ENCODE results near the gene CTAG1B.
"Not testable (repeated sequence)": the region's sequence is repeated elsewhere in the genome, so short reads cannot be mapped to it uniquely, and the experiment has no call there.

CTAG1B gene

GRCh38 chrX:154633661-154634060 lies 14.6 kb upstream of the CTAG1B start:
- H3K4me3 ChIP-seq (ENCODE audit: low read depth, low read length); DNase-seq (ENCODE audit: low read depth): not testable (repeated sequence)

- H3K4me3 ChIP-seq (ENCODE audit: low read depth, low read length); DNase-seq (ENCODE audit: low read depth): not testable (repeated sequence)
Measured at GRCh38 chrX:154630949-154631348, 11.9 kb upstream of the CTAG1B start.

- H3K4me3 ChIP-seq (ENCODE audit: low read depth, low read length): not testable (repeated sequence)
Measured at GRCh38 chrX:154628960-154629359, 9.9 kb upstream of the CTAG1B start.

GRCh38 chrX:154620767-154621414 lies 1.8 kb upstream of the CTAG1B start:
- not testable (repeated sequence) for H3K4me3 ChIP-seq (ENCODE audit: low read depth, low read length); DNase-seq (ENCODE audit: low read depth)

More at GRCh38 chrX:154628960-154629359, 9.9 kb upstream of the CTAG1B start:
- DNase-seq (ENCODE audit: low read depth): not testable (repeated sequence)

GRCh38 chrX:154613586-154613985 lies 5.5 kb downstream of the CTAG1B start:
- not testable (repeated sequence) for DNase-seq (ENCODE audit: low read depth)

GRCh38 chrX:154611146-154611545 lies 7.9 kb downstream of the CTAG1B start:
- not testable (repeated sequence) for DNase-seq (ENCODE audit: low read depth); H3K4me3 ChIP-seq (ENCODE audit: low read depth, low read length)

More at GRCh38 chrX:154613586-154613985, 5.5 kb downstream of the CTAG1B start:
- not testable (repeated sequence) for H3K4me3 ChIP-seq (ENCODE audit: low read depth, low read length)

- H3K4me3 ChIP-seq (ENCODE audit: low read depth, low read length); DNase-seq (ENCODE audit: low read depth): not testable (repeated sequence)
Measured at GRCh38 chrX:154608823-154609222, 10.3 kb downstream of the CTAG1B start.

- not testable (repeated sequence) for DNase-seq (ENCODE audit: low read depth); H3K4me3 ChIP-seq (ENCODE audit: low read depth, low read length)
Measured at GRCh38 chrX:154607976-154608375, 11.1 kb downstream of the CTAG1B start.

- no peak for DNase-seq (ENCODE audit: low read depth)
- no peak overlapping the region for H3K4me3 ChIP-seq (ENCODE audit: low read depth, low read length)
Measured at GRCh38 chrX:154607370-154607769, 11.7 kb downstream of the CTAG1B start.

- no peak overlapping the region for H3K4me3 ChIP-seq (ENCODE audit: low read depth, low read length)
- no peak for DNase-seq (ENCODE audit: low read depth)
Measured at GRCh38 chrX:154605566-154605965, 13.5 kb downstream of the CTAG1B start.

- DNase-seq (ENCODE audit: low read depth): no peak
Measured at GRCh38 chrX:154603438-154604430, 15.3 kb downstream of the CTAG1B start.

GRCh38 chrX:154602766-154603437 lies 16.2 kb downstream of the CTAG1B start:
- no peak for DNase-seq (ENCODE audit: low read depth)
- H3K4me3 ChIP-seq (ENCODE audit: low read depth, low read length): no peak overlapping the region

More at GRCh38 chrX:154603438-154604430, 15.3 kb downstream of the CTAG1B start:
- no peak overlapping the region for H3K4me3 ChIP-seq (ENCODE audit: low read depth, low read length)

GRCh38 chrX:154602226-154602625 lies 16.9 kb downstream of the CTAG1B start:
- no peak for DNase-seq (ENCODE audit: low read depth)
- H3K4me3 ChIP-seq (ENCODE audit: low read depth, low read length): no peak overlapping the region

GRCh38 chrX:154600759-154601374 lies 18.2 kb downstream of the CTAG1B start:
- H3K4me3 ChIP-seq (ENCODE audit: low read depth, low read length): no peak overlapping the region
- DNase-seq (ENCODE audit: low read depth): no peak

- no peak overlapping the region for H3K4me3 ChIP-seq (ENCODE audit: low read depth, low read length)
- no peak for DNase-seq (ENCODE audit: low read depth)
Measured at GRCh38 chrX:154599531-154599930, 19.6 kb downstream of the CTAG1B start.

GRCh38 chrX:154598656-154599055 lies 20.4 kb downstream of the CTAG1B start:
- H3K4me3 ChIP-seq (ENCODE audit: low read depth, low read length): no peak overlapping the region
- no peak for DNase-seq (ENCODE audit: low read depth)

GRCh38 chrX:154597221-154597620 lies 21.9 kb downstream of the CTAG1B start:
- H3K4me3 ChIP-seq (ENCODE audit: low read depth, low read length): no peak overlapping the region
- DNase-seq (ENCODE audit: low read depth): no peak

- no peak overlapping the region for H3K4me3 ChIP-seq (ENCODE audit: low read depth, low read length)
- no peak for DNase-seq (ENCODE audit: low read depth)
Measured at GRCh38 chrX:154596290-154596929, 22.7 kb downstream of the CTAG1B start.
